Measurements from ENCODE around the gene PIP4K2C. TPM values are rescaled to one million over a fixed set of nuclear protein-coding genes. Genes with fewer than 3 reads are reported as not detected.
"Not testable (repeated sequence)": the region's sequence is repeated elsewhere in the genome, so short reads cannot be mapped to it uniquely, and the experiment has no call there.

PIP4K2C gene
- total RNA-seq, 1 donor from 2014 or later = 24.6 TPM

GRCh38 chr12:57617942-57618341, 26.9 kb downstream of the PIP4K2C start:
- DNase-seq (ENCODE audit: low spot score) = no peak
- Mint-ChIP-seq H3K27ac (no peak overlapping the region), H3K4me1 (ENCODE audit: low read depth) (peaks cover 15% of the 10 kb centered on the region), H3K9me3 (no peaks in the 10 kb centered on the region), H3K36me3 (ENCODE audit: low read depth) (no peaks in the 10 kb centered on the region), H3K27me3 (ENCODE audit: low read depth) (peaks cover 80% of the 10 kb centered on the region), H3K4me3 (ENCODE audit: low read depth) (no peak overlapping the region)
- intact Hi-C loops (cut with micrococcal nuclease) = no loop called here

GRCh38 chr12:57618431-57618830, 27.4 kb downstream of the PIP4K2C start:
- H3K4me3 Mint-ChIP-seq (ENCODE audit: low read depth); H3K27ac Mint-ChIP-seq; intact Hi-C loops (cut with micrococcal nuclease); H3K9me3 Mint-ChIP-seq; DNase-seq (ENCODE audit: low spot score); H3K36me3 Mint-ChIP-seq (ENCODE audit: low read depth): not testable (repeated sequence)
- H3K4me1 Mint-ChIP-seq (ENCODE audit: low read depth) = peaks cover 15% of the 10 kb centered on the region
- H3K27me3 Mint-ChIP-seq (ENCODE audit: low read depth) = peaks cover 84% of the 10 kb centered on the region

DNA sequence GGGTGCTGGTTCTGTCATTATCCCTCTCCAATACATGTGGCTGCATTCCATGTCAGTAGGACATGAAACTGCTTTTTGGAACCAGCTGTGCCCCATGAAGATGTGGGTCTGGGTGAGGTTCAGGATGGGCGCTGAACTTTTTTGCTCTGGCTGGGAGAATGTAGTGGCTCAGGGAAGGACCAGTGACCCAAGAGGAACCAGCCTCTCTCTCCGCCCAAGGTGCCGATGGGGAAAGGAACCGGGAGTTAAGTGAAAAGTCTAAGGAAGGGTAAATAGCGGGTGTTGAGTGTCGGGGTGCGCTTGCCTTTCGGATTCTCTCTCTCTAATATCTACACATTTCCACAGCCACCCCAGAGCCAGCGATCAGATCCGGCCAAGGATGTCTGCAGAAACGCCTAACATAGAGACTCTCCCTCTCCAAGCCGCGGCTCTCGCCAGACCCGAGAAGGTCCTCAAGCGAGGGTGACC, 28.0 kb downstream of the PIP4K2C start:
- Mint-ChIP-seq H3K27ac (no peak overlapping the region), H3K36me3 (ENCODE audit: low read depth) (no peaks in the 10 kb centered on the region), H3K4me1 (ENCODE audit: low read depth) (peaks cover 15% of the 10 kb centered on the region), H3K4me3 (ENCODE audit: low read depth) (peak overlapping the region; percentile 47), H3K9me3 (no peaks in the 10 kb centered on the region), H3K27me3 (ENCODE audit: low read depth) (peaks cover 87% of the 10 kb centered on the region)
- no peak for DNase-seq (ENCODE audit: low spot score)
- intact Hi-C loops (cut with micrococcal nuclease) = no loop called here

DNA sequence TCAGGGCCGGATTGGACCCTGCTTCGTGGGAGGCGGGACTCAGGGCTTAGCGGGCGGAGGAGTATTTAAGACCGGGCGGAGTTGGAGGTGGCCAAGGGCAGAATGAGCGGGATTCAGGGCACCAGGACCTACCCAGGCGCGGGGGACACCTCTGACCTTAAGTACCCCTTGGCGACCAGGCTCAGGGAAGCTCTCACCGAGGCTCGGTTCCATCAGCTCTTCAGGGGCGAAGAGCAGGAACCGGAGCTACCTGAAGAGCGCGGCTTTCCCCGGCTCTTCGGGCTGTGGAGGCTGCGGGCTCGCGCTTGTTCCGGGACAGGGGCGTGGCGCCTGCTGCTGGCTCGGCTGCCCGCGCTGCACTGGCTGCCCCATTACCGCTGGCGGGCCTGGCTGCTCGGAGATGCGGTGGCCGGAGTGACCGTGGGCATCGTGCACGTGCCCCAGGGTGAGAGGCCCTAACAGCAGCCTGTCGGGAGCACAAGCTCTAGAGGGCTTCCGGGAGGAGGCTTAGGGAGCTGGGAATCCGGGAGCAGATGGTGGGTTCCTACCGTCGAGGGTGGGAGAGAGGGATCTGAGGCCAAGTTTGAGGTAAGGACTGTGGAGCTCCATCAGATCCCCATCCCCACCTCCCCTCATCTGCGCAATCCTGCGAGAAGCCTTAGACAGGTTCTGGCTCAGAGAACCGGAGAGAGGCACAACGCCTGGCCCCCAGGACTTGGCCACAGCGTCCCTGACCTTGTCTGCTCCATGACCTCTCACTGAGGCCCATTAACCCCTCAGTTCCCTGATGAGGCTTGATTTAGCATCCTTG, 28.6 kb downstream of the PIP4K2C start:
- Mint-ChIP-seq H3K36me3 (ENCODE audit: low read depth) (no peaks in the 10 kb centered on the region), H3K27ac (no peak overlapping the region), H3K4me1 (ENCODE audit: low read depth) (peaks cover 15% of the 10 kb centered on the region), H3K9me3 (no peaks in the 10 kb centered on the region), H3K27me3 (ENCODE audit: low read depth) (peaks cover 87% of the 10 kb centered on the region), H3K4me3 (ENCODE audit: low read depth) (peak overlapping the region; percentile 47)
- DNase-seq (ENCODE audit: low spot score) = no peak
- intact Hi-C loops (cut with micrococcal nuclease) = loop anchor here (2.0 to 5.0 kb wide), 2 partner anchors 161 to 377 kb away; partner anchors contain the start of gene GLI1

- Mint-ChIP-seq H3K27me3 (ENCODE audit: low read depth) (peaks cover 88% of the 10 kb centered on the region), H3K27ac (peak overlapping the region; percentile 33), H3K4me1 (ENCODE audit: low read depth) (peaks cover 15% of the 10 kb centered on the region), H3K36me3 (ENCODE audit: low read depth) (no peaks in the 10 kb centered on the region), H3K9me3 (no peaks in the 10 kb centered on the region), H3K4me3 (ENCODE audit: low read depth) (peak overlapping the region; percentile 74)
- intact Hi-C loops (cut with micrococcal nuclease) = loop anchor here (2.0 to 5.0 kb wide), 2 partner anchors 162 to 378 kb away; partner anchors contain the start of gene GLI1
- no peak for DNase-seq (ENCODE audit: low spot score)
Observed at GRCh38 chr12:57620245-57620935, 29.4 kb downstream of the PIP4K2C start.

DNA sequence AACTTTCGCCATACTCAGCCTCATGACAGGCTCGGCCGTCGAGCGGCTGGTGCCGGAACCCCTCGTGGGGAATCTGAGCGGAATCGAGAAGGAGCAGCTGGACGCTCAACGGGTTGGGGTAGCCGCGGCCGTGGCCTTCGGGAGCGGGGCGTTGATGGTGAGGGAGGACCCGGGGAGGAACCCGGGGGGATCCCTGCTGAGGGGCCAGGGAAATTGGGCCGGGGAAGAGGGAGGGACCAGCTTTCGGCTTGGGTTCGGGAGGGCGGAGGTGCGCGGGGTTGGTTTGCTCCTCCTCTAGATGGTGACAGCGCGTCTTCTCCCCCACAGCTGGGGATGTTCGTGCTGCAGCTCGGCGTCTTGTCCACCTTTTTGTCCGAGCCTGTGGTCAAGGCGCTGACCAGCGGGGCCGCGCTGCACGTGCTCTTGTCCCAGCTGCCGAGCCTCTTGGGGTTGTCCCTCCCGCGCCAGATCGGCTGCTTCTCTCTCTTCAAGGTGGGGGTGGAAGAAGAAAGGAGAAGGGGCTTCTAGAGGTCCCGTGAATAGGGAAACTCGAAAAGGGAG, 30.0 kb downstream of the PIP4K2C start:
- Mint-ChIP-seq H3K27ac (peak overlapping the region; percentile 33), H3K27me3 (ENCODE audit: low read depth) (peaks cover 89% of the 10 kb centered on the region), H3K9me3 (no peaks in the 10 kb centered on the region)

GRCh38 chr12:57621497-57622292, 30.7 kb downstream of the PIP4K2C start:
- H3K4me1 Mint-ChIP-seq (ENCODE audit: low read depth) = peaks cover 15% of the 10 kb centered on the region
- peak; percentile 37 for DNase-seq (ENCODE audit: low spot score)
- H3K4me3 Mint-ChIP-seq (ENCODE audit: low read depth) = peak overlapping the region; percentile 74
- intact Hi-C loops (cut with micrococcal nuclease) = loop anchor here (1.0 to 5.0 kb wide), 3 partner anchors 38 to 379 kb away; partner anchors contain the start of gene GLI1
- no peak overlapping the region for H3K27ac Mint-ChIP-seq
- H3K36me3 Mint-ChIP-seq (ENCODE audit: low read depth) = no peaks in the 10 kb centered on the region
- peaks cover 89% of the 10 kb centered on the region for H3K27me3 Mint-ChIP-seq (ENCODE audit: low read depth)
- no peaks in the 10 kb centered on the region for H3K9me3 Mint-ChIP-seq

More for the DNA sequence above, 30.0 kb downstream of the PIP4K2C start:
- DNase-seq (ENCODE audit: low spot score) = no peak
- H3K36me3 Mint-ChIP-seq (ENCODE audit: low read depth) = no peaks in the 10 kb centered on the region
- intact Hi-C loops (cut with micrococcal nuclease) = loop anchor here (1.0 to 5.0 kb wide), 3 partner anchors 38 to 379 kb away; partner anchors contain the start of gene GLI1
- H3K4me1 Mint-ChIP-seq (ENCODE audit: low read depth) = peaks cover 15% of the 10 kb centered on the region
- H3K4me3 Mint-ChIP-seq (ENCODE audit: low read depth) = peak overlapping the region; percentile 74

- no peaks in the 10 kb centered on the region for H3K36me3 Mint-ChIP-seq (ENCODE audit: low read depth)
- peaks cover 15% of the 10 kb centered on the region for H3K4me1 Mint-ChIP-seq (ENCODE audit: low read depth)
- H3K27ac Mint-ChIP-seq = no peak overlapping the region
- DNase-seq (ENCODE audit: low spot score) = no peak
- intact Hi-C loops (cut with micrococcal nuclease) = loop anchor here (5.0 kb wide), 1 partner anchor 380 kb away; no protein-coding TSS in a partner anchor
- H3K9me3 Mint-ChIP-seq = no peaks in the 10 kb centered on the region
- H3K27me3 Mint-ChIP-seq (ENCODE audit: low read depth) = peaks cover 87% of the 10 kb centered on the region
- H3K4me3 Mint-ChIP-seq (ENCODE audit: low read depth) = peak overlapping the region; percentile 74
Observed at GRCh38 chr12:57622293-57623245, 31.6 kb downstream of the PIP4K2C start.

- Mint-ChIP-seq H3K36me3 (ENCODE audit: low read depth) (no peaks in the 10 kb centered on the region), H3K4me3 (ENCODE audit: low read depth) (no peak overlapping the region), H3K27me3 (ENCODE audit: low read depth) (peaks cover 86% of the 10 kb centered on the region), H3K9me3 (no peaks in the 10 kb centered on the region), H3K4me1 (ENCODE audit: low read depth) (peaks cover 17% of the 10 kb centered on the region), H3K27ac (no peak overlapping the region)
- intact Hi-C loops (cut with micrococcal nuclease) = loop anchor here (5.0 kb wide), 1 partner anchor 381 kb away; no protein-coding TSS in a partner anchor
- DNase-seq (ENCODE audit: low spot score) = no peak
Observed at GRCh38 chr12:57623385-57623784, 32.4 kb downstream of the PIP4K2C start.

- Mint-ChIP-seq H3K36me3 (ENCODE audit: low read depth) (no peaks in the 10 kb centered on the region), H3K4me1 (ENCODE audit: low read depth) (peaks cover 17% of the 10 kb centered on the region), H3K4me3 (ENCODE audit: low read depth) (no peak overlapping the region), H3K27me3 (ENCODE audit: low read depth) (peaks cover 89% of the 10 kb centered on the region), H3K27ac (no peak overlapping the region), H3K9me3 (no peaks in the 10 kb centered on the region)
- intact Hi-C loops (cut with micrococcal nuclease) = loop anchor here (5.0 kb wide), 1 partner anchor 382 kb away; no protein-coding TSS in a partner anchor
- DNase-seq (ENCODE audit: low spot score) = no peak
Observed at GRCh38 chr12:57623811-57624390, 32.9 kb downstream of the PIP4K2C start.

All from activated T-helper 2 cell treated with anti-CD3 and anti-CD28 coated beads, Interferon-gamma antibody, Interleukin-2, Interleukin-4, amounts not matched to agents 10 μg/mL and 5 μg/mL and 100 μg/mL, durations not matched to agents 14 hours and 24 hours and 36 hours (primary cell).